AG10803 (cell line): ENCODE measurements around the gene SYT2.

Source experiments
- DNase-seq: peaks from one replicate; pipeline ENCODE4 v3.0.0; 2010; ENCODE audit warnings: low read depth
- H3K4me3 ChIP-seq: 2 replicates; pipeline ENCODE4 v1.5.1; 2011; ENCODE audit warnings: mild to moderate bottlenecking, low read length, control low read depth
- CTCF ChIP-seq: conservative IDR thresholded peaks from 2 replicates; pipeline ENCODE4 v1.5.1; 2011; ENCODE audit warnings: mild to moderate bottlenecking, low read length, control low read depth, inconsistent platforms

The SYT2 gene

GRCh38 chr1:202703191-202703590, 7.1 kb downstream of the SYT2 start:
- no peak for TF ChIP-seq CTCF
- H3K4me3 ChIP-seq = no peak overlapping the region
- DNase-seq = no peak

GRCh38 chr1:202702088-202702487, 8.2 kb downstream of the SYT2 start:
- no peak for DNase-seq
- TF ChIP-seq CTCF = no peak
- no peak overlapping the region for H3K4me3 ChIP-seq

- TF ChIP-seq CTCF = no peak
- H3K4me3 ChIP-seq = no peak overlapping the region
- no peak for DNase-seq
These were observed 9.1 kb downstream of the SYT2 start for GRCh38 chr1:202701200-202701599.

- TF ChIP-seq CTCF = no peak
- no peak for DNase-seq
- no peak overlapping the region for H3K4me3 ChIP-seq
These were observed 10.2 kb downstream of the SYT2 start for GRCh38 chr1:202700061-202700460.

GRCh38 chr1:202698276-202698675, 12.0 kb downstream of the SYT2 start:
- no peak for TF ChIP-seq CTCF
- DNase-seq = no peak

GRCh38 chr1:202697038-202697437, 13.2 kb downstream of the SYT2 start:
- no peak overlapping the region for H3K4me3 ChIP-seq
- no peak for DNase-seq
- no peak for TF ChIP-seq CTCF

More at GRCh38 chr1:202698276-202698675, 12.0 kb downstream of the SYT2 start:
- no peak overlapping the region for H3K4me3 ChIP-seq

- DNase-seq = no peak
- no peak overlapping the region for H3K4me3 ChIP-seq
- no peak for TF ChIP-seq CTCF
These were observed 15.9 kb downstream of the SYT2 start for GRCh38 chr1:202694314-202694713.
